GM23248 (cell line): Measurements from ENCODE around the gene NUP205.

Experiments
- EZH2 ChIP-seq: fragments of 200-600 bp; sonication (generic); IDR thresholded peaks from 2 replicates; pipeline ENCODE4 v1.6.1; 2018; ENCODE audit warnings: antibody characterized with exemption, mild to moderate bottlenecking; ENCODE audit not compliant: insufficient read depth, poor library complexity, severe bottlenecking
- EZH2phosphoT487 ChIP-seq: fragments of 200-600 bp; sonication (generic); IDR thresholded peaks from 2 replicates; pipeline ENCODE4 v1.6.1; 2018; ENCODE audit warnings: antibody characterized with exemption, moderate library complexity, mild to moderate bottlenecking, low read depth; ENCODE audit not compliant: insufficient read depth

GRCh38 chr7:135550196-135550595 lies 7.5 kb upstream of the NUP205 start:
- TF ChIP-seq EZH2 (no peak), EZH2phosphoT487 (no peak)
